ENCODE data around the gene MARCHF11.

The MARCHF11 gene, protein sequence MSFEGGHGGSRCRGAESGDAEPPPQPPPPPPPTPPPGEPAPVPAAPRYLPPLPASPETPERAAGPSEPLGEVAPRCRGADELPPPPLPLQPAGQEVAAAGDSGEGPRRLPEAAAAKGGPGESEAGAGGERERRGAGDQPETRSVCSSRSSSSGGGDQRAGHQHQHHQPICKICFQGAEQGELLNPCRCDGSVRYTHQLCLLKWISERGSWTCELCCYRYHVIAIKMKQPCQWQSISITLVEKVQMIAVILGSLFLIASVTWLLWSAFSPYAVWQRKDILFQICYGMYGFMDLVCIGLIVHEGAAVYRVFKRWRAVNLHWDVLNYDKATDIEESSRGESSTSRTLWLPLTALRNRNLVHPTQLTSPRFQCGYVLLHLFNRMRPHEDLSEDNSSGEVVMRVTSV

DNA sequence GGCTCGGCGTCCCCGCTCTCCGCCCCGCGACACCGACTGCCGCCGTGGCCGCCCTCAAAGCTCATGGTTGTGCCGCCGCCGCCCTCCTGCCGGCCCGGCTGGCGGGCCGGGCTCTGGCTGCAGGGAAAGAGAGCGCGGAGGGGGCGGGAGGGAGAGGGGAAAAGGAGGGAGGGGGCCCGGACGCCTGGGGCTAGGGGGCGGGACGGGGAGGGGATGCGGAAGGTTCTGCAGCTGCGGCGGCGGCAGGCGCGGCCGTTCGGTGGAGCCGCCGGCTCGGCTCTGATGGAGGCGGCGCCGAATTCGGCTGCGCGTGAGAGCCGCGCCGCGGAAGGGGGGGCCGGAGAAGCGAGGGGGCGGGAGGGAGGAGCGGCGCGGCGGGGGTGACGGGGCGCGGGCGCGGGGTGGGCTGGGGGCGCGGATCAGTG, at the start of gene MARCHF11:
MARCHF11 (minus strand) TSS at position 281 of the 425 bp plus-strand sequence; CDS start at position 65, 216 bp downstream.
- in situ Hi-C loops (cut with MboI; ENCODE audit: low sequenced_read_pairs) = no loop called here

DNA sequence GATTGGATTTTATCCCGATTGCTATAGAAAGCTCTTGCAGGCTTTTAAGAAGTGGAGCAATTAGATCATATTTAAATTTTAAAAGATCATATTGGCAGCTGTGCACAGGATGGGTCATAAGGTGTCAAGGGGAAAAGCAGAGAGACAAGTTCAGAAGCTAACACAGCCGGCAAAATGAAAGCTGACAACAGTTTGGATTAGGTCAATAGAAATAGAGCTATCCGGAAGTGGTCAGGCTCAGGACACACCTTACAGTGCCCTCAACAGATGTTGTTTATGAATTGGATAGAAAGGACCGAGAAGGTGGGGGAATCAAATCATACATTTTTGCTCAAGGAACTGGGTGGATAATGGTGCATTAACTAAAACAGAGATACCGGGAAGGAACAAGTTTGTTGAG, 46.3 kb upstream of the MARCHF11 start:
- in situ Hi-C loops (cut with MboI; ENCODE audit: low sequenced_read_pairs) = no loop called here

DNA sequence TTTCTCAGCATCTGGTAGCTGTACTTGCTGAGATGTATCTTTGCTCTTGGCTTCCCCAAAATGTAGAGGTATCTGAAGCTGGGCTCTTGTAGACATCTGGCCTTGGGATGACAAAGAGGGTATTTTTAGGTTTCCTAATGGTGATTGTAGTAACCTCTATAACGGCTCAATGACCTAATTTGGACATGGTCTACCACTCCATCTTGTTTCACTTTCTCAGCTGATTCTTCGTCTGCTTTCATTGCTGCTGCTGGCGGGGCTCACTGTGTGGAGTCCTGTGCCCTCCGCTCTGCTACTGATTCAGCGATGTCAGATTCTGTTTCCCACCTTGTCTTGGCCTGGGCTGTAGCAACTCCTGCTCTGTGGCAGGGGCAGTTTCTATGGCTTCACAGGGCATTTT, 12.7 kb upstream of the MARCHF11 start:
- in situ Hi-C loops (cut with MboI; ENCODE audit: low sequenced_read_pairs) = no loop called here

DNA sequence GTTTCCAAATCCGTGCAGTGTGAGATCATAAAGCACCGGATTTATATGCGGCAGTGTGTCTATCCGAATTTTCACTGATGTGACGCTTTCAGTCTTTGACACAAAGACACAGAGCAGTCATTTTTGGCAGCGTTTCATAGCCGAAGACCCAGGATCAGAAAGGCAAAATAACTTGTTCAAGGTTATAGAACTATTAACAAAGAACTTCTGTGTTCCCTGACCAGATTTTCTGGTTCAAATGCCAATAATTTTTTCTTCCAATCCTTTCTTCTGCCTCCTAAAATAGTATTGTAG, 1.1 kb upstream of the MARCHF11 start:
- in situ Hi-C loops (cut with MboI; ENCODE audit: low sequenced_read_pairs) = no loop called here

DNA sequence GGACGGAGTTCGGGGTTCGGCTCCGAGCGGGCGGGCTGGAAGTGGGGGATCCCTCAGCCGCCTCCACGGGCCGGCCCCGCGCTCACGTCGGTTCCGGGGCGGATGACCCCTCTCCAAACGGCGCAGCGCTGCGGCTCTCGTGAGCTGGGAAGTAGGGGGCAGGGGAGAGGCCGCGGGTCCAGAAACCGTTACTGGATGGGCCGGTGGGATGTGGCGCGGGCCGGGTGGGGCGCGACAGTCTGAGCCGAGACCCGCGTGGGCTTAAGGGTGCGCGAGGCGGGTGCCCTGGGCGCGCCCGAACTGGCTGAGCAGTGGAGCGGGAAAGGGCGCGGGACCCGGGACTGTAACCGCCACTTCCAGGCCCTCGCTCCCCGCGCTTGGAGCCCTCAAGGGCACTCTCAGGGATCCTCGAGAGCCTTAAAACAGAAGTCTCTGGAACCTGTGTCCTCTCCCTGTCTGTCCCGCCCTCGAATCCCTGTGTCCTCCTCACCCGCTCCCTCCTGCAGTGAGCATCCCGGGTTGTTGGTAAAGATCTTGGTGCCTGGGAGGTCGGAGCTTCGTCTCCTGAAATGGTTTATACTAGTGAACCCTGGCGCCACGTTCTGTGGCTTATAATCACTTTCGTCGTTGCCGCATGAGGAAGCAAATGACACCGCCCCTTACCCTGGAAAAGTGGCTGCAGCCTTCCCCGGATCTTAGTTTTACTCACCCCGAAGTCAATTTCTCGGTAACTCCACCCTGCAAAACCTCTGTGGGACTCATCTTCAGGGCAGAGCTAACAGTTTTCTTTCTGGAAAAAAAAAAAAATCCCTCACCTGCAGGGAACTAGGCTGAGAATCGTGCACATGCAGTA, 571 bp upstream of the MARCHF11 start:
- in situ Hi-C loops (cut with MboI; ENCODE audit: low sequenced_read_pairs) = no loop called here

DNA sequence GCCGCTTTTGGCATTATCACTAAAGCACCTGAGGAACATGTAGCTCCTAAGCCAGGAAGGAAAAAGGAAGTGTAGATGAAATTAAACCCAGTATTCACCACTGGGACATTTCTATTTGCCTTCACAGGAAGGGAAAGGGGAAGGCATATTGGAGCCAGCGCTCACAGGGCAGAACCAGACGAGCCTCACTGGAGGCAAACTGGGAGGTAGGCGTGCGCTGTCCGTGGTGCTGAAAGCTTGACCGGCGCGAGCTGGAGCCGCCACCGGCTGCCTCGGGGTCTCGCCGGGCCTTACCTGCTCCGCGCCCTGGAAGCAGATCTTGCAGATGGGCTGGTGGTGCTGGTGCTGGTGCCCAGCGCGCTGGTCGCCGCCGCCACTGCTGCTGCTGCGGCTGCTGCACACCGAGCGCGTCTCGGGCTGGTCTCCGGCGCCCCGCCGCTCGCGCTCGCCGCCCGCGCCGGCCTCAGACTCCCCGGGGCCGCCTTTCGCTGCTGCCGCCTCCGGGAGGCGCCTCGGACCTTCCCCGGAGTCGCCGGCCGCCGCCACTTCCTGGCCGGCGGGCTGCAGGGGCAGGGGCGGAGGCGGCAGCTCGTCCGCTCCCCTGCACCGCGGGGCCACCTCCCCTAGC, 732 bp downstream of the MARCHF11 start:
- in situ Hi-C loops (cut with MboI; ENCODE audit: low sequenced_read_pairs) = no loop called here

DNA sequence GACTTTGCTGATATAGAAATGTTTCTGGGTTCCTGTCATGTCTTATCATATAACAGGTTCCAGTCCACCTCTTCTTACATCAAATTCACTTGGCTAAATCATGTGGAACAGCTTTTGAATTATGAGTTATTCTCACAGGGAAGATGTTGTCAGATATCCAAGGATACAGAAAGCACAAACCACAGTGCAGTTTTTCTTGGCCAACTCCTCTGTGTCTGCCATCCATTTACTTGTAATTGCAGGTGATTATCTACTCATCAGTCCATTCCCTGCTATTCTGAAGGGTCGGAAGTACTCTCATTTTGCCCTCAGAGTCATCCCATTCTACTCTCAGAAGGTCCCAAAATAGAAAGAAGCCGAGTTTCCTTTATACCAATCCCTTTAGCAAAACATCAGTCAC, 10.0 kb downstream of the MARCHF11 start:
- in situ Hi-C loops (cut with MboI; ENCODE audit: low sequenced_read_pairs) = no loop called here

DNA sequence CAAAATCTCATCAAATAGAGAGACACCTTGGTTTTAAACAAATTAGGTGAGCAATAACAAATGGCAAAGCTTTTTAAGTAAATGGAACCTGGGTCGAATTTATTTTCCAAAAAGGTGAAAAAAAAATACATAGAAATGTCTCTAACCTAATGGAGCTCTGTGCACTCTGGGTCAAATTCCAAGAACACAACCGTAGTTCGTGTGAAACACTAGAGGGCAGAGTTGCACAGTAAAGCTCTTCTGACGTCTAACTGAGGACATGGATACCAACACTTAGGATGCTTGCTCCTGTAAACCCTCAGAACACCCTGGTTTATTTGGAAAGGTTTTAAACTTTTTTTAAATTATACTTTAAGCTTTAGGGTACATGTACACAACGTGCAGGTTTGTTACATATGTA, 18.9 kb downstream of the MARCHF11 start:
- in situ Hi-C loops (cut with MboI; ENCODE audit: low sequenced_read_pairs) = no loop called here

DNA sequence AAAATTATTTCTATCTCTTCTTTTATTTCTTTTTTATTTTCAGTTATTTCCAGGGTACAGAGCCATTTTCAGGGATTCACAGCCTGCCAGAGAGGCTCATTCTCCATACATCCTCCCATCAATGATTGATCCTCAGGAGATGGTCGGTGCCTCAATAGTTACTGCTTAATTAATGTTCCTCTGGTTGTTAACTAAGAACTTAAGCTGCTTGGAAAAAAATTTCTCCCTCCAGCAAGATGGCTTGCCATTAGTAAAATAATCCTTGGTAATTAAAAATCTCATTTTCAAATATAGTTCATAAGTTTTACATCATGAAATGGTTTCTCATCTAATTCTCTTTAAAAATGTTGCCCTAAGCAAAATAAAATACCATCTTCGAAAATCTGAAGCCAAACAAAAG, 20.0 kb downstream of the MARCHF11 start:
- in situ Hi-C loops (cut with MboI; ENCODE audit: low sequenced_read_pairs) = no loop called here

DNA sequence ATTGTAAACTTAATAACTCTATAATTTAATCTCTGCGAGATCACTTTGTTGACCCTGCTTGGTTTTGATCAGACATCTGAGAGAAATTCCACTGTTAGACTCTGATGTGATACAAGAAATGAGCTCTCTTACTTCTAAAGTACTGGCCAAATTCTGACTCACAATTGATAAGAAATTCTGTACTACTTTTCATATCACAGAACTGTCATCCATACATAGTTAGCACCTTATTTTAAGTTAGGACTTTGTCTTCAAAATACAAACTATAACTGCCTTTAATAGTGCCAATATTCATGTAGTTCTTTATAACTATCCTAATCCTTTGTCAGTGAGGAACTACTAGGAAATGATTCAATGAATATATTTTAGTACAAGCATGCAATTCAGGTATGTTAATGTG, 23.4 kb downstream of the MARCHF11 start:
- in situ Hi-C loops (cut with MboI; ENCODE audit: low sequenced_read_pairs) = no loop called here

DNA sequence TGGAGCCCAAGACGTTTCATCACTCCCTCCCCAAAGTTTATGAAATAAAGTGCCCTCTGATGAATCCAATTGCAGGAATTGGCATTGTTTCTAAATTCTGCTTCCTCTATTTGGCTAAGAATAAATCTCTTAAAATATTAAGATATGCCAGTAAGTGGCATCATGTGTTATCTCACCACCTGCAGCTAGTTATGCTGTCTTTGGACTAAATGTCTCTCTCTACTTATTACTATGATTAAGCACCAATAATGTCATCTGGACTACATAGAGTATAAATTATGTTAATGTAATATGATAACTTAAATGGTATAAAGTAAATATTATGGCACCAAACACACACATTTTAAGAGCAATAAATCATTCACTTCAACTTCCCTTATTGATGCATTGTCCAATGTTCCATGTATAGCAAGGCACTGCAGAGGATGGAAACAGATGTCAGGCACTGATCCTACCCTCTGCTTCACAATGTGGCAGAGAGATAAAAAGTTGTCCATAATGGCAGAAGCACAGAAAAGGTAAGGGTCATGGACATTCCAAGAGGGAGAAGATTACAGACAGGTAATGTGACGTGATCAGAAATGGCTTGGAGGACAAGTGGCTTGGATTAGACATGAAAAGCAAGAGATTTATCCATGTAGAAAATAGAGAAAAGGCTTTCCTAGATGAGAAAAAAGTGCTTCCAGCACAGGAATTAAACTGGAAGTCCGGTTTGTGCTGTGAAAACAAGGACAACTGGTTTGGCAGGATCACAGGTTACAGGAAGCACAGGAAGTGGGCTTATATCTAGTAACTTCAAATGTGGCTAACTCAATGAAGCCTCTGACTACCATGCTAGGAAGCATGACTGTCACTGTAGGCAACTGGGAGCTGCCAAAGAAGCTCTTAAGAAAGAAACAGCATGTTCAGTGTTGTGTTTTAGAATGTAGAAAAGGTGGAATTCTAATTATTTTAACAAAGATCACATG, 26.7 kb downstream of the MARCHF11 start:
- in situ Hi-C loops (cut with MboI; ENCODE audit: low sequenced_read_pairs) = no loop called here

DNA sequence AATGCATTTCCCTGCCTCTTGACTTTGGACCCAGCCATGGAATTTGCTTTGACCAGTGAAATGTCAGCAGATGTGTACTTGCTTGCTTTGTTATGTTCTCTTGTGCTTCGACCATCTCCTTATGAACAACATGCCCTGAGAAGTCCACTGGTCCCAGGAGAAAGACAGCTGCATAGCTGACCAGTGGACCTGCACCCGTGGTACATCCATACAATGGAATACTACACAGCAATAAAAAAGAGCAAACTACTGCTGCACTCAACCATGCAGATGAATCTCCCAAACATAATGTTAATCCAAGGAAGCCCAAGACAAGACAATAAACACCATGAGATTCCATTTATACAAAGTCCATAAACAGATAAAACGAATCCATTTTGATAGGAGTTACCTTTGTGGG, 30.0 kb downstream of the MARCHF11 start:
- in situ Hi-C loops (cut with MboI; ENCODE audit: low sequenced_read_pairs) = no loop called here

DNA sequence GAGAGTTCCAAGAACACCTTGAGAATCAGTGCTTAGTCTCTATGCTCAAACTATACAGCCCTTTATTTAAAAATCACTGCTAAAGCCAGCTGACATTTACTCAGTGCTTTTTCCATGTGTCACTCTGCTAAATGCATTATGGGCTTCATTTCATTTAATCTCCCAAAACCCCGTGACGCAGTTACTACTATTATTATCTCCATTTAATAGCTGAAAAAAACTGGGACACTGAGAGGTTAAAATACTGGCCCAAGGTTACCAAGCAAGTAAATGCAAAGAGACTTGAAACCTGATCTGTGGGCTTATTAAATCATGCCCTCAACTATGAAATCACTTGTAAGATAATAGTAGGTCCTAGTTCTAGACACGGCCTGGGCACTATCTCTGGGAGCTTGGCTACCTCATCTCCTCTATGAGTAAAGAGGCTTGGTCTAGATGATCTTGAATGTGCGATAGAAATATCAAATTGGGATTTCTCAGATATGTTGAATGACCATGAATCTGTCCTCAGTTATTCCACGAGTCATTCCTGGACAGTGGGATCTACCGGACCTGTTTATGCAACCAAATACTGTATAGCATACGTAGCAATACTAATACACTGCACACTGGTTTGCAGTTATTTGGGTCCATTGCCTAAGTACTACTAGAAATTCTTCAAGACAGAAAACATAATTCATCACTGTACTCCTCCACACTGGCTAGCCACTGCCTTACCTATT, 32.3 kb downstream of the MARCHF11 start:
- in situ Hi-C loops (cut with MboI; ENCODE audit: low sequenced_read_pairs) = no loop called here

DNA sequence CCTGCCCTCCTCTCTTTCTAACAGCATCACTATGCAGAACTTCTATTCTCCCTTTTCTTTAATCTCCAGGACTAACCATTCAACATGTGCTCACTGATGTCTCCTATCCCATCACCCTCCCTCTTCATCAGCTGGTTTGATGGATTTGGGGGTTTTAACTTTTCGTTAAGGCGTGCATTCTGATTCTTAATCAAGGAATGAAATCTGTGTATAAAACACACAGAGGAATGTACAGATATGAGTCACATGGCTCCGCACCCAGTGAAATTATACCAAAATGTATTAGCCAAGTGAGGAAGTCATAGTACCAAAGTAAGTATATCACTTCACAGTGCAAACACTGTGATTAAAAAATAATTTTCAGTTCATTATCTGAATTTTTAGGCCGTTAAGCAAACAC, 35.2 kb downstream of the MARCHF11 start:
- in situ Hi-C loops (cut with MboI; ENCODE audit: low sequenced_read_pairs) = no loop called here

DNA sequence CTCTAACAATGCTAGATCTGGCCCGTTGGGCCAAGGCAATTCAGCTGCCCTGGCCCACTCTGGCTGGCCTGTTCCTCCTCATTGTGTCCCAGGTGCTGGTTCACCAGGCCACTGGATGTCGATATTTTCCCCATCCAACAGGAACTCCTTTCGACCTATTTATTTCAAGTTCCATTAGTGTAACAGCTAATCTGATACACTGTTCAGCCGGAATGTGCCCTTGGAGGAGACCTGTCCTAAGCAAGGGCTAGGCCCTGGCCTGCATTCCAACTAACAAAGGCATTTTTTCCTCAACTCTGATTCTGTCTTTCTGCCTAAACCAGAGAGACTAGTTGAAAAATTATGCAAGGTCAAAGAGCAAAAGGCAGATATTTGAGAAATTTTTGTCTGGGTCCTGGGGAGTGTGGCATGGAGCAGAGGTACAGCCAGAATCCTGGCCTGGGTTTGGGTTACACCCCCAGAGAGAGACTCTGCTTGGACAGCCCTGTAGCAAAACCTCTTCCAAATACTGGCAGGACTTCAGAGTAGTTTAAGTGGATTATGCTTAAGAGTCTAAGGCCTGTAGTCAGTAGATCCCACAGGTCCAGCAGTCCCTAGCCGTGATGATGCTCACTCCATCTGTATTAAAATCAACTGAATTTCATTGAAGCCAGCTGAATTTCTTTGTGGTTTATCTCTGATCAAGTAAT, 36.1 kb downstream of the MARCHF11 start:
- in situ Hi-C loops (cut with MboI; ENCODE audit: low sequenced_read_pairs) = no loop called here

DNA sequence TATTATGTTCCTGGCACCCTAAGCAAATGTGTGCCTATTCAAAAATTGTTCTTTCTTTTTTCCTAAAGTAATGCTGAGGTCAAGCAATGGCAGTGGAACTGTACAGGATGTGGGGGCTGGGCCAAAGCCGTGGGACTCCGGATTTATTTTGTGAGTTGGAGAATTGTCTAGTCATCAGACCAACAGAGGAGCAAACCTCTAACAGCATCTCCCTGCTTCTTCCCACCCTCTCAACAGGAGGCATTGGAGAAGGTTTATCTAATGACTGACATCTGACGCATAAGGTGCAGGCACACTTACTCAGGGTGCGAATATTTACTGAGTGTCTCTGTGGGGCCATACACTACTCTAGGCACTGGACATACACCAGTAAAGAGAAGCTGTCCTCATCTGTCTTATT, 38.6 kb downstream of the MARCHF11 start:
- in situ Hi-C loops (cut with MboI; ENCODE audit: low sequenced_read_pairs) = no loop called here

DNA sequence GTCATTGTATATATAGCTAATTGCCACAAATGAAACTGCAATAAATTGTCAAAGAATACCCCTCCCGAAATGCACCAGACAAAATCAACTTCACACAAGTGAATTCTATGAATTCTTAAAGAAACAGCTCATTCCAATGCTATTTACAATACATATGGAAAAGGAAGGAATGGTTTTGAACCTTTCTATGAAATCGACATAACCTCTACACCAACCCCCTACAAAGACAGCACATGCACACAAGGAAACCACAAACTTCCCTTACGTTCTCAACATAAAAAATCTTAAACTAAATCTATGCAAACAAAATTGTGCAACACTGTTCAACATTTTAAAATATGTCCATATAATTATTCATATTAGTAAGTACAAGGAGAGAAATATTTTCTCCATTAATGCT, 39.2 kb downstream of the MARCHF11 start:
- in situ Hi-C loops (cut with MboI; ENCODE audit: low sequenced_read_pairs) = no loop called here

DNA sequence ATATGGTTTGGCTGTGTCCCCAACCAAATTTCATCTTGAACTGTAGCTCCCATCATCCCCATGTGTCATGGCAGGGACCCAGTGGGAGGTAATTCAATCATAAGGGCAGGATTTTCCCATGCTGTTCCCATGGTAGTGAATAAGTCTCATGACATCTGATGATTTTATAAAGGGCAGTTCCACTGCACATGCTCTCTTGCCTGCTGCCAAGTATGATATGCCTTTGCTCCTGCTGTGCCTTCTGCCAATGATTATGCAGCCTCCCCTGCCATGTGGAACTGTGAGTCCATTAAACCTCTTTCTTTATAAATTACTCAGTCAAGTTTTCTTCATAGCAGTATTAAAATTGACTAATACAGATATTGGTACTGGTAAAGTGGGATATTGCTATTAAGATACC, 42.4 kb downstream of the MARCHF11 start:
- in situ Hi-C loops (cut with MboI; ENCODE audit: low sequenced_read_pairs) = no loop called here

DNA sequence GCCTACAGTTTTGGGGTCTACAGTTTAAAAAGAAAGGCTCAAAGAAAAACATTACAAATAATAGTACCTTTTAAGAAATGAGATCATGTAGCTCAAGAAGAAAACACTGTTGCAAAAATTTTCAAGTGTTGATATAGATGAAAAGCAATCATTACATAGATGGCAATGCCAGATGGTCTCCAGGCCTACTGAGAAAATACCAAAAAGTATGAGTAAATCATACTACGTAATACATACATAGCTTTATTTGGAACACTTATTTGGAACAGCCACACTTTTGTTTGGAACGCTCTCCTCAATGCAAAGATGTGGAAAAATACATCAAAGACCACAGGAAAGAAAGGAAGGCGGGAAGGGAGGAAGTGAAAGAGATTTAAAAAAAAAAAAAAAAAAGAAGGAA, 44.1 kb downstream of the MARCHF11 start:
- in situ Hi-C loops (cut with MboI; ENCODE audit: low sequenced_read_pairs) = no loop called here
